Fibroblast of mammary gland (primary cell): ENCODE data around the gene BICRAL.
"Not testable (repeated sequence)": the region's sequence is repeated elsewhere in the genome, so short reads cannot be mapped to it uniquely, and the experiment has no call there.

Experiments used
- DNase-seq: peaks from one replicate; pipeline ENCODE4 v3.0.0-alpha.2; 2010; ENCODE audit warnings: low read depth
- H3K4me3 ChIP-seq: 2 replicates; pipeline ENCODE4 v1.5.1; 2011; ENCODE audit warnings: low read depth, mild to moderate bottlenecking, low read length, moderate library complexity; ENCODE audit not compliant: control insufficient read depth
- TF ChIP-seq, protein P1 (sequence below): conservative IDR thresholded peaks from 2 replicates; pipeline ENCODE4 v1.5.1; 2011; ENCODE audit warnings: low read depth, low read length, inconsistent platforms; ENCODE audit not compliant: control insufficient read depth, insufficient read depth

BICRAL gene, protein sequence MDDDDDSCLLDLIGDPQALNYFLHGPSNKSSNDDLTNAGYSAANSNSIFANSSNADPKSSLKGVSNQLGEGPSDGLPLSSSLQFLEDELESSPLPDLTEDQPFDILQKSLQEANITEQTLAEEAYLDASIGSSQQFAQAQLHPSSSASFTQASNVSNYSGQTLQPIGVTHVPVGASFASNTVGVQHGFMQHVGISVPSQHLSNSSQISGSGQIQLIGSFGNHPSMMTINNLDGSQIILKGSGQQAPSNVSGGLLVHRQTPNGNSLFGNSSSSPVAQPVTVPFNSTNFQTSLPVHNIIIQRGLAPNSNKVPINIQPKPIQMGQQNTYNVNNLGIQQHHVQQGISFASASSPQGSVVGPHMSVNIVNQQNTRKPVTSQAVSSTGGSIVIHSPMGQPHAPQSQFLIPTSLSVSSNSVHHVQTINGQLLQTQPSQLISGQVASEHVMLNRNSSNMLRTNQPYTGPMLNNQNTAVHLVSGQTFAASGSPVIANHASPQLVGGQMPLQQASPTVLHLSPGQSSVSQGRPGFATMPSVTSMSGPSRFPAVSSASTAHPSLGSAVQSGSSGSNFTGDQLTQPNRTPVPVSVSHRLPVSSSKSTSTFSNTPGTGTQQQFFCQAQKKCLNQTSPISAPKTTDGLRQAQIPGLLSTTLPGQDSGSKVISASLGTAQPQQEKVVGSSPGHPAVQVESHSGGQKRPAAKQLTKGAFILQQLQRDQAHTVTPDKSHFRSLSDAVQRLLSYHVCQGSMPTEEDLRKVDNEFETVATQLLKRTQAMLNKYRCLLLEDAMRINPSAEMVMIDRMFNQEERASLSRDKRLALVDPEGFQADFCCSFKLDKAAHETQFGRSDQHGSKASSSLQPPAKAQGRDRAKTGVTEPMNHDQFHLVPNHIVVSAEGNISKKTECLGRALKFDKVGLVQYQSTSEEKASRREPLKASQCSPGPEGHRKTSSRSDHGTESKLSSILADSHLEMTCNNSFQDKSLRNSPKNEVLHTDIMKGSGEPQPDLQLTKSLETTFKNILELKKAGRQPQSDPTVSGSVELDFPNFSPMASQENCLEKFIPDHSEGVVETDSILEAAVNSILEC

DNA sequence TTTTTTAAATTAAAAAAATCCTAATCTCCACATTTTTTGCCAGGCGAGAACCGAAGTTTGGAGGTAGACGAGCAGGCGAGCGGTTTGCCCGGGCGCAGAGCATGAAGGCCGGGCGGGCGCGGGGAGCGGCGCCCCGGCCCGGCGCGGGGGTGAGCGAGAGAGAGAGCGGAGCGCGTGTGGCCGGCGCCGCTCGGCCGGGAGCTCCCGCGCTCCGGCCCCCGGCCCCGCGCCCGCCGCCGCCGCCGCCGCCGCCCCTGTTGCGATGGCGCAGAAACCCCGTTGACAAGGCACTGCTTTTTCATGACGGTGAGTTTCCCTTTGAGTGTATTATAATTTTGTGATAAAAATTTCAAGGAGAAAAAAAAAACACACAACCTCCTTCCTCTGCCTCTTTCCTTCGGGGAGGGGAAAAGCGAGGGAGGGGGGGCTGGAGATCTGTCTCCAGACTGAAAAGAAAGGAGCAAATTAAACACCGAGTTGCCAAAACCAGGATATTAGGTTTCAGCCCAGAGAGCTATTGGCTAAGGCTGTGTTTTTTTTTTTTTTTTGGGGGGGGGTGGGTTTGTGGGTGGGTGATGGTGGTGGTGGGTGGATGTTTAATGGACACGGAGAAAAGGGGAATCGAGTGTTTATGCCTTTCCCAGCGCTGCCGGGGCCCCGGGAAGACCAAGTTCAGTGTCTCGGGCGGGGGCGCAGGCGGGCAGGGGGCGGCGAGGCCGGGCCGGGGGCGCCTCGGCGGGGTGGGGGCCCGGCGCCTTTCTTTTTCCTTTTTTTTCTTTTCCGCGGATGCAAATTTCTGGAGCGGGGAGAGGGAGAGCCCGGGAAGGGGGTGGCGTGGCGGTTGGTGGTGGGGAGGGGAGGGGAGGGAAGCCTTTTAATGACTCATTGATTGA is at the start of gene BICRAL:
BICRAL (plus strand) TSS at position 257 of the 893 bp plus-strand sequence. CDS start 39,971 bp downstream, outside the sequence.
- TF ChIP-seq, protein P1, sequence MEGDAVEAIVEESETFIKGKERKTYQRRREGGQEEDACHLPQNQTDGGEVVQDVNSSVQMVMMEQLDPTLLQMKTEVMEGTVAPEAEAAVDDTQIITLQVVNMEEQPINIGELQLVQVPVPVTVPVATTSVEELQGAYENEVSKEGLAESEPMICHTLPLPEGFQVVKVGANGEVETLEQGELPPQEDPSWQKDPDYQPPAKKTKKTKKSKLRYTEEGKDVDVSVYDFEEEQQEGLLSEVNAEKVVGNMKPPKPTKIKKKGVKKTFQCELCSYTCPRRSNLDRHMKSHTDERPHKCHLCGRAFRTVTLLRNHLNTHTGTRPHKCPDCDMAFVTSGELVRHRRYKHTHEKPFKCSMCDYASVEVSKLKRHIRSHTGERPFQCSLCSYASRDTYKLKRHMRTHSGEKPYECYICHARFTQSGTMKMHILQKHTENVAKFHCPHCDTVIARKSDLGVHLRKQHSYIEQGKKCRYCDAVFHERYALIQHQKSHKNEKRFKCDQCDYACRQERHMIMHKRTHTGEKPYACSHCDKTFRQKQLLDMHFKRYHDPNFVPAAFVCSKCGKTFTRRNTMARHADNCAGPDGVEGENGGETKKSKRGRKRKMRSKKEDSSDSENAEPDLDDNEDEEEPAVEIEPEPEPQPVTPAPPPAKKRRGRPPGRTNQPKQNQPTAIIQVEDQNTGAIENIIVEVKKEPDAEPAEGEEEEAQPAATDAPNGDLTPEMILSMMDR, result no peak

DNA sequence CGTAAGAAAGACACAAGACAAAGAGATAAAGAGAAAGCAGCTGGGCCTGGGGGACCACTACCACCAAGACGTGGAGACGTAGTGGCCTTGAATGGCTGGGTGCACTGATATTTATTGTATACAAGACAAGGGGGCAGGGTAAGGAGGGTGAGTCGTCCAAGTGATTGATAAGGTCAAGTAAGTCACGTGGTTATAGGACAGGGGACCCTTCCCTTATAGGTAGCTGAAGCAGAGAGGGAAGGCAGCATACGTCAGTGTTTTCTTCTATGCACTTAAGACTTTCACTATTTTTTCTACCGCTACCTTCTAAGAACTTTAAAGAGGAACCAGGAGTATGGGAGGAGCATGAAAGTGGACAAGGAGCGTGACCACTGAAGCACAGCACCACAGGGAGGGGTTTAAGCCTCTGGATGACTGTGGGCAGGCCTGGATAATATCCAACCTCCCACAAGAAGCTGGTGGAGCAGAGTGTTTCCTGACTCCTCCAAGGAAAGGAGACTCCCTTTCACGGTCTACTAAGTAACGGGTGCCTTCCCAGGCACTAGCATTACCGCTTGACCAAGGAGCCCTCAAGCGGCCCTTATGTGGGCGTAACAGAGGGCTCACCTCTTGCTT is 47.9 kb upstream of the BICRAL start:
- not testable (repeated sequence) for DNase-seq, H3K4me3 ChIP-seq

More for the DNA sequence above, at the start of gene BICRAL:
- peak within 1 kb of the TSS; percentile 78 for H3K4me3 ChIP-seq
- DNase-seq, result peak; percentile 86

DNA sequence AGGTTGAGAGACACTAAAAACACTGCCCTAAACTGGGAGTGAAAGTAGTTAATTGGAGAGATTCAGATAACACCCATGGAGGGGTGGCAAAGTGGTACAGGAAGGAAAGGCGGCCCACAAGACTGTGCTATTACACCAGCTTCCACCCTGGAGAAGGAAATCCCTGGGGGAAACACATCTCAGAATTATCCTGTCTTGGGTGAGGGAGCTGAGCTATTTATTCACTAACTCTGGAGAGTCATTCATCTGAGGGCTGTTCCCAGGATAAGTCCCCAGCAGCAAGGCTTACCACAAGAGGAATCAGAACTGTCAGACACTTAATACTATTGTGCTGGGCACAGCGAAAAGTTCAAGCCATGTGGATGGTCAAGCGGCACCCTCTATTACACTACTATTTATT is 45.9 kb upstream of the BICRAL start:
- TF ChIP-seq, protein P1, result no peak
- no peak for DNase-seq
- H3K4me3 ChIP-seq, result no peak overlapping the region

DNA sequence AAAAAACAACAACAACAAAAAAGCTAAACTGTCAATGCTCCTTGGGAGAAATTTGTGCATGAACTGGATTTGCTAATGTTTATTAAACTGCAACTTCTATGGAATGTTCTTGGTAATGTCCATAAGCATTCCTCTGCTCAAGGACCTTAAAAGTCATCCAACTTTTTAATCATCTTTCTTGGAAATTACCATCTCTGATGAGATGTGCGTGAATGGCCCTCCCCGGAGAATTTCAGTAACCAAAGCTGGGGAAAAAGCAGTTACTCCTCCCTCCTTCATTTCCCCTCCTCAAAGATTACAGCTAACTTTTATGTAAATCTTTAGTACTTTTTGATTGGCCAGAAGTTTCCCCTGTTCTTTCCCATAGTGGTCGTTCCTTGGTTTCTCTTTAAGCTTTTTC is 41.1 kb upstream of the BICRAL start:
- H3K4me3 ChIP-seq, result no peak overlapping the region
- DNase-seq, result peak; percentile 51
- TF ChIP-seq, protein P1, result no peak

DNA sequence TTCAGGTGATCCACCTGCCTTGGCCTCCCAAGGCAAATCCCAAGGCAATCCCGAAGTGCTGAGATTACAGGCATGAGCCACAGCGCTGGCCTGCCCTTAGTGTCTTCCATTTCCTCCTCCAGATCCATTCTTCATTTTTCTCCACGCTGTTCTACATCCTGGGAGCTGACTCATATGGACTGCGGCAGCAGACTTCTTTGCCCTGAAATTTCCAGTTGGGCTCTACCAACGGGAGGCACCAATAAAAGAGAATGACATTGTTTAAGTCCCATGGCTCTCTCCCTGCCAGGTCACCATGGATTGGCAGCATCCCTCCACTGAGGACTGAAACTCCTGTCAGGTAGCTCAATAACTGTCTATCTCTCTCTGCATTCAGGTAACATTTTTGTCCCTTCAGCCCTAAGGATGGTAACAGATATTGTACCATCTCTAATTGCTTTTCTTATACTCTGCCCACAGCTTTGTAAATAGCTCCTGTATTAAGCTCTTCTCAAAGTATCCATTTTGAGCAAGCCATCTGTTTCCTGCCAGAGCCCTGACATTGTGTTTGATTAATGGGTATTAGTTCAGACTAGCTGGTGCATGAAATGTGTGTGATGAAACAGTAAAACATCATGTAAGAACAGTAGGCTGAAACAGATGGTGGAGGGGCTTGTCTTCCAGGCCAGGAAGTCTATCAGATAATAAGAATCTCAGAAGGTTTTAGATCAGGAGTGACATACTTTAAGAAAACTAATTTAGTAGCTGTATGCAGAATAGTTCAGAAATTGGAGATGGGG is 39.5 kb upstream of the BICRAL start:
- TF ChIP-seq, protein P1, result no peak
- DNase-seq, result peak; percentile 78
- H3K4me3 ChIP-seq, result no peak overlapping the region

DNA sequence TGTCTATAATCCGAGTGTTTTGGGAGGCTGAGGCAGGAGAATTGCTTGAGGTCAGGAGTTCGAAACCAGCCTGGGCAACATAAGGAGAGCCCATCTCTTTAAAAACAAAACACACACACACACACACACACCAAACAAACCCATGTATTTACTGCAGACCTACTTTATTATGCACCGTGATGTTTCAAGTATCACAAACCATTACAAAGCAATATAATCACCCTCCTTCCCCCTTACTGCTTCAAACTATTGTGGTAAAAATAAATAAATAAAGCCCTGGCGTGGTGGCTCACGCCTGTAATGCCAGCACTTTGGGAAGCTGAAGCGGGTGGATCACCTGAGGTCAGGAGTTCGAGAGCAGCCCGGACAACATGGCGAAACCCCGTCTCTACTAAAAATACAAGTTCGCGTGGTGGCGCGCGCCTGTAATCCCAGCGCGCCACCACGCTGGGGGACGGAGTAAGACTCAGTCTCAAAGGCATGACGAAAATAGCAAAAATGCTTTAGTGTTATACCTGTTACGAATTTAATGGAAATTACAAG is 37.4 kb upstream of the BICRAL start:
- H3K4me3 ChIP-seq, result peak overlapping the region; percentile 98
- no peak for DNase-seq
- TF ChIP-seq, protein P1, result no peak
